NCI-H2227 treated with DMSO at 0.1 percent for 48 hours (cell line): ENCODE measurements around the gene SHISA3.

Experiments
- DNase-seq: peaks from one replicate; lab custom pipeline; 2025; lab: John Stamatoyannopoulos, UW

The SHISA3 gene

GRCh38 chr4:42446823-42447222 lies 49.5 kb downstream of the SHISA3 start:
- DNase-seq: no peak
